GM12878 (cell line): ENCODE results near the gene ATG4B. TPM values are rescaled to one million over a fixed set of nuclear protein-coding genes. Genes with fewer than 3 reads are reported as not detected.

Experiments used
- ATAC-seq: fragments of 200-7000 bp; cut with Tn5 transposase; 3 replicates; pipeline ENCODE4 v1.9.1; 2020; ENCODE audit warnings: mild to moderate bottlenecking, moderate library complexity
- BruUV-seq: library from RNA; stranded (reverse); fragments of 400-500 nt; replicated peaks from 2 replicates; lab custom pipeline; 2021; lab: Mats Ljungman, UMichigan
- CTCF ChIA-PET: fragments of 300-600 bp; sonication (Branson Sonifier 250); formaldehyde crosslinking; extraction: SDS; loops from one replicate; lab custom pipeline; 2021; ENCODE audit warnings: inconsistent platforms; lab: Yijun Ruan, JAX
- POLR2A ChIA-PET: fragments of 350-600 bp; formaldehyde crosslinking; extraction: SDS; loops from one replicate; lab custom pipeline; 2021; ENCODE audit warnings: inconsistent platforms; lab: Charles Lee
- RAD21 ChIA-PET: fragments of 300-600 bp; sonication (Branson Sonifier 250); formaldehyde crosslinking; loops from one replicate; lab custom pipeline; 2023; ENCODE audit warnings: antibody characterized with exemption; ENCODE audit not compliant: unreplicated experiment; lab: Charles Lee
- SMC1A ChIA-PET: fragments of 300-600 bp; sonication (Branson Sonifier 250); formaldehyde crosslinking; loops from one replicate; lab custom pipeline; 2023; ENCODE audit not compliant: unreplicated experiment, uncharacterized antibody; lab: Charles Lee
- DNase-seq: peaks from one replicate; pipeline ENCODE4 v3.0.0-alpha.2; 2011; ENCODE audit warnings: low read depth, low spot score
- FAIRE-seq: peaks from 3 replicates; lab custom pipeline; 2011; peaks lifted over from hg19 to GRCh38; lab: Jason Lieb, UNC
- H2AFZ ChIP-seq: 2 replicates; pipeline ENCODE4 v1.6.0; 2011; ENCODE audit warnings: low read depth, low read length, control low read depth; ENCODE audit not compliant: control insufficient read depth
- H3K27ac ChIP-seq: 2 replicates; pipeline ENCODE4 v1.5.1; 2011; ENCODE audit warnings: control low read depth; ENCODE audit not compliant: control insufficient read depth, insufficient read depth
- H3K27me3 ChIP-seq, 2 experiments: replicated peaks in 1 of 2; 2 replicates each; pipeline versions ENCODE4 v1.6.0 to v1.6.1; 2011; ENCODE audit warnings: low read length in 1 of 2; ENCODE audit not compliant: control insufficient read depth in 2 of 2, insufficient read depth in 2 of 2
- H3K36me3 ChIP-seq, 2 experiments: 2 replicates each; pipeline ENCODE4 v1.5.1; 2011; ENCODE audit warnings: low read length in 1 of 2; ENCODE audit not compliant: control insufficient read depth in 2 of 2, insufficient read depth in 2 of 2
- H3K4me1 ChIP-seq: 2 replicates; pipeline ENCODE4 v1.6.1; 2011; ENCODE audit warnings: mild to moderate bottlenecking, low read length, moderate library complexity, mixed read lengths; ENCODE audit not compliant: control insufficient read depth, insufficient read depth
- H3K4me2 ChIP-seq: 2 replicates; pipeline ENCODE4 v1.6.0; 2011; ENCODE audit warnings: control low read depth; ENCODE audit not compliant: control insufficient read depth, insufficient read depth
- H3K4me3 ChIP-seq: fragments of 200-600 bp; sonication (generic); 2 replicates; pipeline ENCODE4 v1.5.1; 2016
- H3K79me2 ChIP-seq: 2 replicates; pipeline ENCODE4 v1.6.0; 2011; ENCODE audit warnings: low read length; ENCODE audit not compliant: control insufficient read depth, insufficient read depth
- H3K9ac ChIP-seq: 2 replicates; pipeline ENCODE4 v1.8.0; 2011; ENCODE audit warnings: low read length, control low read depth, mixed read lengths; ENCODE audit not compliant: control insufficient read depth, insufficient read depth
- H3K9me3 ChIP-seq: replicated peaks from 3 replicates; pipeline ENCODE4 v1.5.1; 2011; ENCODE audit warnings: mild to moderate bottlenecking, low read length; ENCODE audit not compliant: control insufficient read depth, insufficient read depth
- H4K20me1 ChIP-seq: 2 replicates; pipeline ENCODE4 v1.6.0; 2011; ENCODE audit not compliant: control insufficient read depth, insufficient read depth
- BCL11A ChIP-seq: IDR thresholded peaks from 2 replicates; pipeline ENCODE4 v1.6.1; 2011; ENCODE audit warnings: low read depth, low read length
- BMI1 ChIP-seq: fragments of 450-650 bp; IDR thresholded peaks from 2 replicates; pipeline ENCODE4 v1.6.1; 2016; ENCODE audit warnings: mild to moderate bottlenecking, moderate library complexity, borderline replicate concordance
- BRCA1 ChIP-seq: IDR thresholded peaks from 2 replicates; pipeline ENCODE4 v1.6.1; 2011; ENCODE audit warnings: low read depth, low read length, improper control_type of control experiment
- E4F1 ChIP-seq: fragments of 450-650 bp; IDR thresholded peaks from 2 replicates; pipeline ENCODE4 v1.6.1; 2018; ENCODE audit warnings: borderline replicate concordance, mild to moderate bottlenecking; ENCODE audit not compliant: partially characterized antibody
- ELK1 ChIP-seq: IDR thresholded peaks from 2 replicates; pipeline ENCODE4 v1.6.1; 2012; ENCODE audit warnings: low read depth, low read length, improper control_type of control experiment
- FOS ChIP-seq: IDR thresholded peaks from 3 replicates; pipeline ENCODE4 v1.6.1; 2011; ENCODE audit warnings: borderline replicate concordance; ENCODE audit not compliant: insufficient read length; ENCODE audit errors: extremely low read depth
- GATAD2B ChIP-seq: fragments of 450-650 bp; conservative IDR thresholded peaks from 2 replicates; pipeline ENCODE4 v1.6.1; 2017; ENCODE audit warnings: low read depth, mild to moderate bottlenecking, moderate library complexity
- IRF5 ChIP-seq: fragments of 450-650 bp; IDR thresholded peaks from 2 replicates; pipeline ENCODE4 v1.6.1; 2017; ENCODE audit warnings: borderline replicate concordance
- MTA3 ChIP-seq: IDR thresholded peaks from 2 replicates; pipeline ENCODE4 v1.6.1; 2012; ENCODE audit warnings: low read length, inconsistent platforms, borderline replicate concordance
- MYB ChIP-seq: fragments of 150-350 bp; IDR thresholded peaks from 2 replicates; pipeline ENCODE4 v1.6.1; 2014; ENCODE audit warnings: mild to moderate bottlenecking, low read depth, low read length, borderline replicate concordance
- MYC ChIP-seq: IDR thresholded peaks from 2 replicates; pipeline ENCODE4 v1.6.1; 2011; ENCODE audit warnings: mild to moderate bottlenecking, low read length, moderate library complexity, inconsistent platforms; ENCODE audit not compliant: insufficient read depth, insufficient replicate concordance, insufficient read length, severe bottlenecking
- PML ChIP-seq: IDR thresholded peaks from 2 replicates; pipeline ENCODE4 v1.6.1; 2012; ENCODE audit warnings: low read length, inconsistent platforms
- POLR2AphosphoS2 ChIP-seq: IDR thresholded peaks from 2 replicates; pipeline ENCODE4 v1.6.1; 2011; ENCODE audit warnings: low read depth, mild to moderate bottlenecking, low read length, improper control_type of control experiment, moderate library complexity
- SIX5 ChIP-seq: IDR thresholded peaks from 2 replicates; pipeline ENCODE4 v1.6.1; 2011; ENCODE audit warnings: mild to moderate bottlenecking, low read depth, low read length, moderate library complexity; ENCODE audit not compliant: severe bottlenecking
- SKIL ChIP-seq: fragments of 450-650 bp; IDR thresholded peaks from 2 replicates; pipeline ENCODE4 v1.6.1; 2017; ENCODE audit warnings: mild to moderate bottlenecking, low read depth, inconsistent platforms; ENCODE audit not compliant: poor library complexity, severe bottlenecking
- YBX1 ChIP-seq: fragments of 450-650 bp; IDR thresholded peaks from 2 replicates; pipeline ENCODE4 v1.6.1; 2016; ENCODE audit warnings: antibody characterized with exemption
- ZSCAN29 ChIP-seq: fragments of 450-650 bp; IDR thresholded peaks from 2 replicates; pipeline ENCODE4 v1.6.1; 2017; ENCODE audit warnings: mild to moderate bottlenecking, moderate library complexity
- WGBS: methylation state at CpG from one replicate; pipeline ENCODE4 v1.1.6; 2016; ENCODE audit warnings: low lambda C conversion rate; ENCODE audit not compliant: insufficient replicate concordance, insufficient coverage; ENCODE audit errors: missing lambda C conversion rate; 5-methylcytosine and 5-hydroxymethylcytosine counted together
- in situ Hi-C: fragments of 300-500 bp; cut with MboI; formaldehyde crosslinking; loops from 9 replicates; pipeline ENCODE4 v1.14.3; 2018; ENCODE audit warnings: mixed read lengths
- intact Hi-C: fragments of 100-400 bp; cut with micrococcal nuclease; formaldehyde crosslinking; loops from one replicate; pipeline ENCODE4 v1.14.2; 2022; ENCODE audit not compliant: unreplicated experiment
- polyA plus RNA-seq, 11 experiments: library from polyadenylated mRNA; depleted of rRNA in 4 of 11; unstranded in 6 of 11; stranded (reverse) in 5 of 11; fragments of >200 nt; fragmentation: Nextera tagmentation in 4 of 11; fragmentation: Illumina TruSeq in 1 of 11; extraction: Ambion mirVana in 4 of 11; extraction: Trizol in 1 of 11; gene quantifications; 1 replicate in 1 of 11; 2 replicates in 10 of 11; pipeline versions ENCODE4 v1.2.1 to v1.2.3, GENCODE V29; 2011 to 2016; ENCODE audit warnings: inconsistent platforms in 2 of 11, missing spikeins in 2 of 11, low read depth in 1 of 11
- total RNA-seq, 4 experiments: library from RNA; depleted of rRNA in 3 of 4; stranded (reverse); fragments of >200 nt in 3 of 4; fragmentation: Illumina TruSeq in 1 of 4; extraction: Trizol in 1 of 4; gene quantifications; 2 replicates each; pipeline versions ENCODE4 v1.2.1 to v1.2.3, GENCODE V29; 2013 to 2021

The ATG4B gene
- total and polyA plus RNA-seq, 10 of the 15 experiments (the other 5 are each of a cell fraction or from before 2014, with no cell fraction given), result 5.8 to 84.1 (median 64.9) TPM

- FAIRE-seq, result no peak
- TF ChIP-seq MTA3 (no peak), SIX5 (no peak), ELK1 (no peak), BCL11A (no peak), IRF5 (no peak), MYC (no peak), GATAD2B (no peak), FOS (no peak), PML (no peak), BMI1 (no peak), YBX1 (no peak), MYB (no peak), BRCA1 (no peak), ZSCAN29 (no peak), E4F1 (no peak), SKIL (no peak), POLR2AphosphoS2 (no peak)
Observed at GRCh38 chr2:241597561-241597960, 39.9 kb upstream of the ATG4B start.

More at GRCh38 chr2:241597561-241597960, 39.9 kb upstream of the ATG4B start:
- Histone ChIP-seq H3K9ac (no peak overlapping the region), H3K27me3 (no peaks in the 10 kb centered on the region), H2AFZ (no peak overlapping the region), H3K4me1 (no peaks in the 10 kb centered on the region), H3K27ac (no peak overlapping the region), H3K9me3 (no peaks in the 10 kb centered on the region), H3K4me2 (no peak overlapping the region), H3K36me3 (peaks cover 10 to 14% of the 10 kb centered on the region in 2 experiments), H3K79me2 (no peaks in the 10 kb centered on the region), H3K4me3 (no peak overlapping the region), H4K20me1 (no peaks in the 10 kb centered on the region)
- 100% methylated on average over 6 of the region's 6 CpGs for WGBS
- ChIA-PET POLR2A (no interaction called here), CTCF (interaction anchor here (0.6 to 1.7 kb wide), 7 partner anchors 13 to 488 kb away, joined by 3 to 7 read pairs (median 3); no protein-coding TSS in a partner anchor), RAD21 (interaction anchor here (0.8 kb wide), 1 partner anchor 305 kb away, joined by 5 read pairs; no protein-coding TSS in a partner anchor), SMC1A (no interaction called here)
- no peak for ATAC-seq
- in situ Hi-C loops, result no loop called here
- BruUV-seq, result TSS peak; percentile 42
- no peak for DNase-seq
- intact Hi-C loops, result no loop called here
